Stimulated activated naive CD4-positive, alpha-beta T cell (primary cell): ENCODE data around the gene NUP153.
"Not testable (repeated sequence)": the region's sequence is repeated elsewhere in the genome, so short reads cannot be mapped to it uniquely, and the experiment has no call there.

Experiments used
- DNase-seq, 6 experiments: peaks; one replicate each; lab custom pipeline; 2025; lab: John Stamatoyannopoulos, UW

NUP153 gene

GRCh38 chr6:17714177-17714576 is 7.5 kb upstream of the NUP153 start:
- DNase-seq: no peak

- DNase-seq: no peak
These were observed 5.9 kb upstream of the NUP153 start for GRCh38 chr6:17712576-17712975.

- no peak for DNase-seq
These were observed 3.6 kb upstream of the NUP153 start for GRCh38 chr6:17710331-17710730.

- no peak for DNase-seq
These were observed 2.8 kb upstream of the NUP153 start for GRCh38 chr6:17709476-17709875.

- DNase-seq: not testable (repeated sequence)
These were observed 1.3 kb upstream of the NUP153 start for GRCh38 chr6:17708035-17708434.

GRCh38 chr6:17707371-17707651 is 586 bp upstream of the NUP153 start:
- no peak for DNase-seq

- peak; percentile 72 to 83 (median 76) for DNase-seq
These were observed 746 bp downstream of the NUP153 start for GRCh38 chr6:17705778-17706579.

- no peak for DNase-seq
These were observed 1.3 kb downstream of the NUP153 start for GRCh38 chr6:17705428-17705777.

- peak in 1 of 6 experiments; percentile 12 for DNase-seq
These were observed 3.5 kb downstream of the NUP153 start for GRCh38 chr6:17703256-17703694.

- no peak for DNase-seq
These were observed 6.0 kb downstream of the NUP153 start for GRCh38 chr6:17700421-17701416.

DNA sequence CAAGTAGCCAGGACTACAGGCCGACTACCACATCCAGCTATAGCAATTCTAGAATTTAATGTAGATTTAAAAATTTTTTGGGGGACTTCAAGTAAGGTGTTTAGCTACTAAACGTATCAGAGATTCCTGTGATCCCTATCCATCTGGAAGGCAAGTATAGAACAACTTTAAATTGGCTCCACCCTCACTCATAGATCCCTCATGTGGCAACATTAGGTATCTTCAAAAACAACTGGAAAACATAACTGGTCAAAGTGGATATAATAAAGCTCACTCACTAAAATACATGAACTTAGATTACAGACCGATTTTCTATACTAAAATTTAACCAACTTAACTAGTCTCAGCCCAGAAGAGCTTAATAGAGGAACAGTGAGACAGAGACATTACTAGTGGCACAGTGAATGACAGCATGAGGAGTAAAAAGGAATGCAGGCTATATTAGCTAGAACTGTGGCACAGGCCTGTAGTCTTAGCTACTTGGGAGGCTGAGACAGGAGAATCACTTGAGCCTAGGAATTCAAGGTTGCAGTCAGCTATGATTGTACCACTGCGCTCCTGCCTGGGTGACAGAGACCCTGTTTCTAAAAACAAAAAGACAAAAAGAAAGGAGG is 14.7 kb downstream of the NUP153 start:
- DNase-seq: no peak

DNA sequence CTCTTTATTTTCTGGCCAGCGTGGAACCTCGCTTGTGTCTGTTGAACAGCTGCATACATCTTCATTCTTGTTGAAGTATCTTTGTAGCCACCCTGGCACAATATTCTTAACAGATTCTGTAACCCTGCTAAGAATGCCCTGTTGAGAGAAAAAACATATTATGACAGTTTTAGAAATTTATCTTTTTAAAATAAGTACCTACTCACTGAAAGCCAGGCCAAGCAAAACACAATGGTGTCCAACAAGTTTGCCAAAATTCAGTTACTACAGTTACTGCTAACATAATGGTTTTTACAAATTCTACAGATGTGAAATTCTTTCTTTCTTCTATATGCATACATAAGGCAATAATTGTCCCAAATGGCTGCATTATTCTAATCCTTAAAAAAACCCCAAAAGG is 18.2 kb downstream of the NUP153 start:
- no peak for DNase-seq

- no peak for DNase-seq
These were observed 19.6 kb downstream of the NUP153 start for GRCh38 chr6:17687136-17687535.

DNA sequence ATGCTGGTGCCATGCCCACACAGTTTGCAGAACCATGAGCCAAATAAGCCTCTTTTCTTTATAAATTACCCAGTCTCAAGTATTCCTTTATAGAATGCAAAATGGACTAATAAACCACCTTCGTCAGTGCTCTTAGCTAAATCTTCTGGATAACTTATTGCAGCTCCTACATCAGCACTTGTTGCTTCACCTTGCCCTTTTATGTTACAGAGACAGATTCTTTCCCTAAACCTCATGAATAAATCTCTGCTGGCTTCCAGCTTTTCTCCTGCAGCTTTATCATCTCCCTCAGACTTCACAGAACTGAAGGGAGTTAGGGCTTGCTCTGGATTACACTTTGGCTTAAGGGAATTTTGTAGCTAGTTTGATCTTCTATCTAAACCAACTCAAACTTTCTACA is 22.6 kb downstream of the NUP153 start:
- no peak for DNase-seq

DNA sequence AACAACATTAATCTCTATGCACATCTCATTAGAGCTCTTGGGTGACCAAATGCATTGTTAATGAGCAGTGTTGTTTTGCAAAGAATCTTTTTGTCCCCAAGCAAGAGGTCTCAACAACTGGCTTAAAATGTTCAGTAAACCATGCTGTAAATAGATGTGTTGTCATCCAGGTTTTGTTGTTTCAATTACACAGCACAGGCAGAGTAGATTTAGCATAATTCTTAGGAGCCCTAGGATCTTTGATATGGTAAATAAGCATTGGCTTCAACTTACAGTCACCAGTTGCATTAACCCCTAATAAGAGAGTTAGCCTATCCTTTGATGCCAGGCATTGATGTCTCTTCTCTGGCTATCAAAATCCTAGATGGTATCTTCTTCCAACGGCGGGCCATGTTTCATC is 23.3 kb downstream of the NUP153 start:
- no peak for DNase-seq

GRCh38 chr6:17679726-17680125 is 27.0 kb downstream of the NUP153 start:
- DNase-seq: no peak

GRCh38 chr6:17677602-17678001 is 29.1 kb downstream of the NUP153 start:
- no peak for DNase-seq

DNA sequence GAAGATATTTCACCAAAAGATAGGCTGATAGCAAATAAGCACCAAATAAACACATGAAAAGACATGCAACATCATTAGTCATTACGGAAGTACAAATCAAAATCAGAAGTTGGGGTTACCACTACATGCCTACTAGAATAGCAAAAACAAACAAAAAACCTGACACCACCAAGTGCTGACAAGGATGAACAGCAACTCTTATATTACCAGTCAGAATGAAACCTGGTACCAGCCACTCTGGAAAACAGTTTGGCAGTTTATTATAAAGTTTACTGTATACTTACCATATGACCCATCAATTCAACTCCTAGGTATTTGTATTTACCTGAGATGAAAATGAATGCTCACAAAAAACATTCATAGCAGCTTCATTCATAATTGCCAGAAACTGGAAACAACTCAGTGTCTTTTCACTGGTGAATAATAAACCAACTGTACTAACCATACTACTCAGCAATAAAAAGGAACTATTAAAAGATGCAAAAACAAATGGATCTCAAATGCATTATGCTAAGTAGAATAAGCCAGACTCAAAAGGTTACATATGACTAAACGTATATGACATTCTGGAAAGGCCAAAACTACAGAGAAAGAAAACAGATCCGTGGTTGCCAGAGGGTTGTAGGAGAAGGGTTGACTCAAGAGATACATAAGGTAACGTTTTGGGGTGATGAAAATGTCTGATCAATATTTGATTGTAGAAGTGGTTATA is 33.0 kb downstream of the NUP153 start:
- no peak for DNase-seq

GRCh38 chr6:17672064-17672718 is 34.5 kb downstream of the NUP153 start:
- no peak for DNase-seq

- no peak for DNase-seq
These were observed 40.1 kb downstream of the NUP153 start for GRCh38 chr6:17666646-17667045.

GRCh38 chr6:17665132-17665531 is 41.6 kb downstream of the NUP153 start:
- no peak for DNase-seq

- no peak for DNase-seq
These were observed 43.5 kb downstream of the NUP153 start for GRCh38 chr6:17663226-17663625.
